Measurements from ENCODE around the gene FAM161B.
"Not testable (repeated sequence)": the region's sequence is repeated elsewhere in the genome, so short reads cannot be mapped to it uniquely, and the experiment has no call there.

The FAM161B gene

GRCh38 chr14:73942180-73942579 lies 7.7 kb downstream of the FAM161B start:
- DNase-seq: no peak

DNA sequence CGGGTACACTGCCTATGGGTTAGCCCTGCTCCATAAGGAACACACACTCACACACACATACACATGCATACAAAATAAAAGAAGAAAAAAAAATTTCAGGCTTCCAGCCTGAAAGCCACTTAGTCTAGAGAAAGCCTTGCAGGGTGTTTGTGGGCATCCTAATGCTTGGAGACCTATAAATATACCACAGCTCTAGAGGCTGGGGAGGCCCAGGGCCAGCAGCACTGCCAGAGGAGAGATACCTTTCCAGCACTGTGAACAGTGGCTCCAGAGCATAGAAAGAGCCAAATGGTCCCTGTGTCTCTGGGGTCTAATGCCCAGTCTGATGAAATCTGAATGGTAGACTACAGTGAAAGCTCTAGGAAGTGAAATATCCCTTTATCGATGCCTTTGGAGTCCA lies 12.9 kb downstream of the FAM161B start:
- DNase-seq: no peak

GRCh38 chr14:73936548-73936947 lies 13.3 kb downstream of the FAM161B start:
- DNase-seq: no peak

GRCh38 chr14:73935666-73936065 lies 14.2 kb downstream of the FAM161B start:
- no peak for DNase-seq

DNA sequence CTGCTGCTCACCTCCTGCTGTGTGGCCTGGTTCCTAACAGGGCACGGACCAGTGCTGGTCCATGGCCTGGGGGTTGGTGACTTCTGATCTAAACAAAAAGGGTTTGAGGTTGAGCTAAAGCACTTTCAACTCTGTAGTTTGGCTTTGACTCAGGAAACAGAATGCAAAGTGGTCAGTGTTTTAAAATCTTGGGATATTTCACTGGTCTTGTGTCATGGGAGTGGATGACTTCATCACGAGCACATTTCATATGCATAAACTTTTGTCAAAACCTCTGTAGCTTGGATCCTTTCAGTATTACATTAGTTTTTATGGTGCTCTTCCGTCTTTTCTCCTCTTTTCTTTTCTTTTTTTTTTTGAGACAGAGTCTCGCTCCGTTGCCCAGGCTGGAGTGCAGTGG lies 25.6 kb downstream of the FAM161B start:
- no peak for DNase-seq

DNA sequence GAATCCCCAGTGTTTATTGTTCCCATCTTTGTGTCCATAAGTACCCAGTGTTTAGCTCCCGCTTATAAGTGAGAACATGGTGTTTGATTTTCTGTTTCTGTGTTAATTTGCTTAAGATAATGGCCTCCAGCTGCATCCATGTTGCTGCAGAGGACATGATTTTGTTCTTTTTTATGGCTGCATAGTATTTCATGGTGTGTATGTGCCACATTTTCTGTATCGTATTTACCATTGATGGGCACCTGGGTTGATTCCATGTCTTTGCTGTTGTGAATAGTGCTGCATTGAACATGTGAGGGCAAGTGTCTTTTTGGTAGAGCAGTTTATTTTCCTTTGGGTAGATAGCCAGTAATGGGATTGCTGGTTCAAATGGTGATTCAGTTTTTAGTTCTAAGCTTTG lies 30.4 kb downstream of the FAM161B start:
- not testable (repeated sequence) for DNase-seq

- no peak for DNase-seq
Measured at GRCh38 chr14:73916324-73916723, 33.6 kb downstream of the FAM161B start.

DNA sequence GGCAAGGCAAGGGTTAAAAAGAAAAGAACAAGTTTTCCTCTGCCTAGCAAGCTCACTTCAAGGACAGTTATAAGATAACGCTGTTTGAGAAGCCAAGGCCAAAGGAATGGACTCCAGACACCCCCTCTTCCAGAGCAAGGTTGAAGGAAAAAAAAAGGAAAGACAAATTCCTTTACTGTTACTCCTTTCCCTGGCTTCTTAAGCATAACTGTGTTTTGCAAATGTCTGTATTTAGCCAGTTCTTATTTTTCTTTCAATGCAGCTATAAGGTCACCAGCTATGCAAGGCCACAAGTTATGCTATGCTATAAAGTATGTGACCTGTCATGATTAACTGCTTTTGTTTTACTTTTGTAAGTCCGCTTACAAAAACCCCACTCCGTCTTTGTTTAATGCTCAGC lies 36.6 kb downstream of the FAM161B start:
- no peak for DNase-seq

- no peak for DNase-seq
Measured at GRCh38 chr14:73909681-73910080, 40.2 kb downstream of the FAM161B start.

DNA sequence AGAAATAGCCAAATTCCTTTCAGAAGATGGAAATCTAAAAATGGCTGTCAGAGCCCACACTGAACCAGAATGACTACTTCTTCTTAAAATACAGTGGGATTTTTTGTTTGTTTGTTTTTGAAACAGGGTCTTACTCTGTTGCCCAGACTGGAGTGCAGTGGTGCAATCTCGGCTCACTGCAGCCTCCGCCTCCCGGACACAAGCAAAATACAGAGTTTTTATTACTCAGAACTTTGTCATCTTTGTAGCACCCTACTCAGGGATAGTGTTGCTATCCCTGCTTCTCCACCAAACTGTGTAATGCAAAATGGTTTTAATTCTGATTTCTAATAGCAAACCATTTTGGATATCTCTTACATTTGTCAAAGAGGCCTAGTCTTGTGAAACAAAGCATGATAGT lies 46.9 kb downstream of the FAM161B start:
- no peak for DNase-seq

DNA sequence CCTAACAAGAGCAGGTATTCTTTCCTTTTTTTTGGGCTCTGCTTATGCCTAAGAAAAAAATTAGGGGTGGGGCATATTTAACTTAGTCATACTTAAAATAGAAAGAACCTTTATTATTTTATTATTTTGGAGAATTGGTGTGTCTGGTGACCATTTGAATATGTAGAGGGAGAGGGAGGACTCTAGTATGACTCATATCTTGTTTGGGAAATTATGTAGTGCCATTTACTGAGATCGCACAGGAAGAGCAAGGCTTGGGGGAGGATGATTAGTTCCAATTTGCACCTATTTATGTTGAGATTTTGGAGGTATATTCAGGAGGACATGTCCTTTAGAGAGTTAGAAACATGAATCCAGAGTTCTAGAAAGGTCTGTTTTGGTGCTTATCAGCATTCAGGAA lies 53.4 kb downstream of the FAM161B start:
- no peak for DNase-seq

GRCh38 chr14:73895939-73896338 lies 54.0 kb downstream of the FAM161B start:
- DNase-seq: no peak

DNA sequence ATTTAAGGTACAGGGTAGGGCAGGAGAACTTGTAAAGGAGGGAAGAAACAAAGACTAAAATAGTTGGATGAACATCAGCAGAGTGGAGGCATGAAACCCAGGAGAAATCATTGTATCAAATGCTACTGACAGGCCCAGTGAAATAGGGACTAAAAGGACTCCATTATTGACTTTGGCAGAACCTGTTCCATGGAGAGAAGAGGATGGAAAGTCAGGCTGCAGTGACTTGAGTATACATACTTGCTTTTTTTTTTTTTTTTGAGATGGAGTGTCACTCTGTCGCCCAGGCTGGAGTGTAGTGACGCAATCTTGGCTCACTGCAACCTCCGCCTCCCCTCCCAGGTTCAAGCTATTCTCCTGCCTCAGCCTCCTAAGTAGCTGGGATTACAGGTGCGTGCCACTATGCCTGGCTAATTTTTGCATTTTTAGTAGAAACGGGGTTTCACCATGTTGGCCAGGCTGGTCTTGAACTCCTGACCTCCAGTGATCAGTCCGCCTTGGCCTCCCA lies 55.7 kb downstream of the FAM161B start:
- not testable (repeated sequence) for DNase-seq

DNA sequence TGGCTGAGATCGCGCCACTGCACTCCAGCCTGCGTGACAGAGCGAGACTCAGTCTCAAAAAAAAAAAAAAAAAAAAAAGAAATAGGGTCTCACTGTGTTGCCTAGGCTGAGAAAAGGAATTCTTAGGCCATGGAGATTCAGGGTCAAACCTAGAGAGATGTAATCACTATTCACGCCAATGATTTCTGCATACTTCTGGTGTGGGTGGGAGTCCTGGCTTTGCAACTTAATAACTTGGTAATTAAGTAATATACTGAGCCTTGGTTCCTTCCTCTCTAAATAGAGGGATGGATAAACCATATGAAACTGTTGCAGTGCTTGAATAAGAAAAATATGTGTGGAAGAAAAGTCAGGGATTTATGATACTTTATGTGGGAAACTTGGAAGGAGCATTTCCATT lies 60.5 kb downstream of the FAM161B start:
- DNase-seq: no peak

- no peak for DNase-seq
Measured at GRCh38 chr14:73888971-73889370, 60.9 kb downstream of the FAM161B start.

- no peak for DNase-seq
Measured at GRCh38 chr14:73888460-73888725, 61.5 kb downstream of the FAM161B start.

DNA sequence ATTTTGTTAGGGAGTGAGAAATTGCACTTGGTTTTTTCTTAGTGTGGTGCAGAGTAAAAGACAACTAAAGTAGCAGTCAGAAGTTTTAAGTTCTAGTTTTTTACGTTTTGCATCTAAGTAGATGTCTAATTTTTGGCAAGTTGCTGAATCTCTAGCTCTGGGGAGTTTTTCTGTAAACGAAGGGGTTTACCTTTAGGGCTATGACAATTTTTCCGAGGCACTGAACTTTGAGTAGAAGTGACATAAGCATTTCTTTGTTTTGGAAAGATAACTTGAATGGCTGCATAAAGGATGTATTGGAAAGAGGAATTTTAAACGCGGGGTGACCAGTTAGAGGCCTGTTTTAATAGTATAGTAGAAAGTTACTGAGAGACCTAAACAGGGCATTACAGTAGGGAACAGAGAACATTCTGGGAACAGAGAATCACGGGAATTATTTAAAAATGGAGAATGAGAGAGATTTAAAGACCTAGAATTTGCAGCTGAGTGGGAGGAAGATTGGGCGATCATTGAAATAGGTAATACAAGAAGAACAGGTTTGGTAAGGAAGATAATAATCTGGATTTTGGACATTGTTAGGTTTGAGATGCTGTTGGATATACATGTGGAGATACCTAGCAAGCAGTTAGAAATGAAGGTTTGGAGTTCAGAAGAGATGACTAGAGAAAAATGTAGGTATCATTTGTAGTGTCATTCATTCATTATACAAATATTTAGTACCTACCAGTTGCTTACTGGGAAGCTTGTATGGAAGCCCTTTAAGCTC lies 62.0 kb downstream of the FAM161B start:
- no peak for DNase-seq

GRCh38 chr14:73887318-73887616 lies 62.6 kb downstream of the FAM161B start:
- no peak for DNase-seq

- peak; percentile 97 for DNase-seq
Measured at GRCh38 chr14:73886449-73887317, 63.2 kb downstream of the FAM161B start, which contains the start of gene ZNF410. Gene ZNF410, plus strand, starts transcription at chr14:73886859. Its CDS starts 5,317 bp downstream, at chr14:73892176.

DNA sequence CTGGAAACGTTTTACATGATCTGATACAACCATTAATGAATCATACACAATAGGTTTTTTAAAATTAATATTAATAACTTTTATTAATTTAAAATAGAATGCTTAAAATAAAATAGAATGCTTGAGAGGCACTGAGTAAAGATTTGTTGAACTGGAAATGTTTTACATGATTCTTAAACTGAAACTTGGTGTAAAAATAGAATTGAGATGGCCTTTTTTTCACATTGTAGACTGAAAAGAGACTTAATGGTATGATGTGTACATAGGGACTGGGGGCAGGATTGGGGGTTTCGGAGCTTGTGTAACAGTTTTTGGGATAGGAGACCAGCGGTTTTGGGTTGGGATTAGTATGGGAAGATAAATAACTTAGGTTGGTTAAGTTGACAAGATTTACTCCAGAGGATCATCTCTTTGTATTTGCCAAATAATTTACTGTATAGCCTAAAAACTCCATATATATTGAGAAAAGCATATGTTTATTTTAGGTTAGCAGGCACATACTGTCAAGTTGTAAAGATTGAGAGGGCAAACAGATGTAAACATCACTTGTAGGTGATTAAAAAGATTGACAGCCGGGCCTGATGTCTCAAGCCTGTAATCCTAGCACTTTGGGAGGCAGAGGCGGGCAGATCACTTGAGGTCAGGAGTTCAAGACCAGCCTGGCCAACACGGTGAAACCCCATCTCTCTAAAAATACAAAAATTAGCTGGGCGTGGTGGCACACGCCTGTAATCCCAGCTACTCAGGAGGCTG lies 65.3 kb downstream of the FAM161B start:
- no peak for DNase-seq

Measured in stimulated activated CD4-positive, alpha-beta T cell treated with anti-CD3 and anti-CD28 coated beads, Interleukin-15, amount 100 ng/mL, for 24 hours (primary cell).